Measurements from ENCODE around the gene PRKAR2A.
"Not testable (repeated sequence)": the region's sequence is repeated elsewhere in the genome, so short reads cannot be mapped to it uniquely, and the experiment has no call there.

The PRKAR2A gene

DNA sequence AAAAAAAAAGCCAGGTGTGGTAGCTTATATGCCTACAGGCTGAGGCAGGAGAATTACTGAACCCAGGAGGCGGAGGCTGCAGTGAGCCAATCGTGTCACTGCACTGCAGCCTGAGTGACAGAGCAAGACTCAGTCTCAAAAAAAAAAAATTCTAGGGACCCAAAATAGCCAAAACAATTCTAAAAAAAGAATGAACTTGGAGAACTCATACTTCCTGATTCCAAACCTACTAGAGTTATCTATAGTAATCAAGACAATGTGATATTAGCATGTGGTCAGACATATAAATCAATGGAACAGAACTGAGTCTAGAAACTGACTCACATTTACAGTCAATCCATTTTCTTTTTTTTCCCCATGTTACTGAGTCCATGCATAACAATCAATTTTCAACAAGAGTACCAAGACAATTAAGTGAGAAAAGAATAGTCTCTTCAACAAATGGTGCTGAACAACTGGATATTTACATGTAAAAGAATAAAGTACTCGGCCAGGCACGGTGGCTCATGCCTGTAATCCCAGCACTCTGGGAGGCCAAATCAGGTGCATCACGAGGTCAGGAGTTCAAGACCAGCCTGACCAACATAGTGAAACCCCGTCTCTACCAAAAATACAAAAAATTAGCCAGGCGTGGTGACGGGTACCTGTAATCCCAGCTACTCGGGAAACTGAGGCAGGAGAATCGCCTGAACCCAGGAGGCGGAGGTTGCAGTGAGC is 11.9 kb downstream of the PRKAR2A start:
- no peak for DNase-seq (ENCODE audit: low read depth)

DNA sequence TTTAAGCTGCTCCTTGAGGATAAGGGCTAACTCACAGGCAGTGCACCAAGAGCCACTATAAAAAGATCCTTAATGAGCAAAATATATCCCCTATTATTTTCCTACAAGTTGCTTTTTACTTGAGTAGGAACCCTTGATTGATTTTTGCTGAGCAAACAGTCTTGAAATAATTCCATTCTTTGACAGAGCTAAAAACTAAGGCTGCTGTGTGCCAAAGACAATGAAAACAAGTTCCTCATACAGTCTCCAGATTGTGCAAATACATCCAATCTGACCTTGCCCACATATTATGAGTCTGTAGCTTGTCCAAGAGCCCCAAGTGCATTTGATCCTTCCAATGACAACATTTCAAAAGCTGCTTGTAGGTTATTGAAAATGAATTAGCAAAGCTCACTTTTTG is 15.0 kb downstream of the PRKAR2A start:
- DNase-seq (ENCODE audit: low read depth), result no peak

DNA sequence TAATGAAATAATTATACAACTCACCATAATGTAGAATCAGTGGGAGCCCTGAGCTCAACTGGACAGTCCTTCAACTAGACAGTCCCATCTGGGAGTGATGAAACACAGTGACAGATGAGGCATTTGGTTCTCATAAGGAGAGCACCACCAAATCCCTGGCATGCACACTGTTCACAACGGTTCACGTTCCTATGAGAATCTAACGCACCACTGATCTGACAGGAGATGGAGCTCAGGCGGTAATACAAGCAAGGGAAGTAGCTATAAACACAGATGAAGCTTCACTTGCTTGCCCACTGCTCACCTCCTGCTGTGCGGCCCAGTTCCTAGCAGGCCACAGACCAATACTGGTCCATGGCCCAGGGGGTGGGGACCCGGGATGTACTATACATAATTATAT is 17.0 kb downstream of the PRKAR2A start:
- no peak for DNase-seq (ENCODE audit: low read depth)

- not testable (repeated sequence) for DNase-seq (ENCODE audit: low read depth)
Measured at GRCh38 chr3:48829525-48829924, 18.1 kb downstream of the PRKAR2A start.

- not testable (repeated sequence) for DNase-seq (ENCODE audit: low read depth)
Measured at GRCh38 chr3:48827874-48828273, 19.8 kb downstream of the PRKAR2A start.

DNA sequence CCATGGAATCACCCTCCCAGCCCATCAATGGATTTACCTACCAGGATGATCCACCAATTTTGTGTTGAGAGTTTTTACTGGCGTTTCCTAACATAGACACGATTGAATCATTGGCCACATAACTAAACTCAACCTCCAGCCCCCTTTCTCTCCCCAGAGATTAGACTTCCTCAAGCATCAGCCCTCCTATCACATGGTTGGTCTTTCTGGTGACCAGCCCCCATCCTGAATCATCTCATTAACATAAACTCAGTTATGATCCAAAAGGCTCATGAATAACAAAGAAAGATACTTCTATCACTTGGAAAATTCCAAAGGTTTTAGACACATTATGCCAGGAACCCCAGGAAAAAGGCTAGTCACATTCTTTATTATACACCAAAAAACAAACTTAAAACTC is 21.2 kb downstream of the PRKAR2A start:
- no peak for DNase-seq (ENCODE audit: low read depth)

- no peak for DNase-seq (ENCODE audit: low read depth)
Measured at GRCh38 chr3:48820612-48821324, 26.9 kb downstream of the PRKAR2A start.

- no peak for DNase-seq (ENCODE audit: low read depth)
Measured at GRCh38 chr3:48819234-48820221, 28.1 kb downstream of the PRKAR2A start.

- no peak for DNase-seq (ENCODE audit: low read depth)
Measured at GRCh38 chr3:48811524-48811923, 36.1 kb downstream of the PRKAR2A start.

GRCh38 chr3:48804930-48805329 is 42.7 kb downstream of the PRKAR2A start:
- DNase-seq (ENCODE audit: low read depth), result no peak

GRCh38 chr3:48800831-48801230 is 46.8 kb downstream of the PRKAR2A start:
- DNase-seq (ENCODE audit: low read depth), result not testable (repeated sequence)

DNA sequence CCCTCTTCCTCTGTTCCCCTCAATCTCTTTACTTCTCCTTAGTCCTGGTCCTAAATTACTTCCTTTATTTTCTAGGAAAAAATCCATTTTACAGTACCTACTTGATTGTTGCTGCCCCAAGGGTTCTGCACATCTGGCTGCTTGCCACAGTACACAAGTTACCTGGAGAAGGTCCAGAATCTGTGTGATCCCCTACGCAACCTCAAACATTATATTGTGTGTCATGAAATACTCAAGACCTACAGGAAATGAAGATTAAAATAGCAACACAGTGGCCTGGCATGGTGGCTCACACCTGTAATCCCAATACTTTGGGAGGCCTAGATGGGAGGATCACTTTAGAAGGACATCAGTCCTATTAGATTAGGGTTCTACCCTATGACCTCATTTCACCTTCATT is 48.7 kb downstream of the PRKAR2A start:
- no peak for DNase-seq (ENCODE audit: low read depth)

DNA sequence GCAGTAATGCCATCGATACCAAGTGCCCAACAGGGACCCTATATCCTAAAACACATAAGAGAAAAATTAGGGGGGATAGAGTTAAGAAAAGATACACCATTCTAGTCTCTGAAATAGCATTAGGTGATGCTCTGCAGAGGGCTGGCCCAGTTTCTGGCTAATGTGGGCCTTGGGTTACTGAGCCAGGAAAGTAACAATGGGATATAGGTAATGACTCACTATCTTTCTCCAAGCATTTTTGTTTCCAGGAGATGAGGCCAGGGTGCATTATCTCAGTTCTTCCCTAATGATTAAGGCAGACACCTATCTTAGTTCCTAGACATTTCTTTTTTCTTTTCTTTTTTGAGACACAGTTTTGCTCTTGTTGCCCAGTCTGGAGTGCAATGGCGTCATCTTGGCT is 50.0 kb downstream of the PRKAR2A start:
- no peak for DNase-seq (ENCODE audit: low read depth)

DNA sequence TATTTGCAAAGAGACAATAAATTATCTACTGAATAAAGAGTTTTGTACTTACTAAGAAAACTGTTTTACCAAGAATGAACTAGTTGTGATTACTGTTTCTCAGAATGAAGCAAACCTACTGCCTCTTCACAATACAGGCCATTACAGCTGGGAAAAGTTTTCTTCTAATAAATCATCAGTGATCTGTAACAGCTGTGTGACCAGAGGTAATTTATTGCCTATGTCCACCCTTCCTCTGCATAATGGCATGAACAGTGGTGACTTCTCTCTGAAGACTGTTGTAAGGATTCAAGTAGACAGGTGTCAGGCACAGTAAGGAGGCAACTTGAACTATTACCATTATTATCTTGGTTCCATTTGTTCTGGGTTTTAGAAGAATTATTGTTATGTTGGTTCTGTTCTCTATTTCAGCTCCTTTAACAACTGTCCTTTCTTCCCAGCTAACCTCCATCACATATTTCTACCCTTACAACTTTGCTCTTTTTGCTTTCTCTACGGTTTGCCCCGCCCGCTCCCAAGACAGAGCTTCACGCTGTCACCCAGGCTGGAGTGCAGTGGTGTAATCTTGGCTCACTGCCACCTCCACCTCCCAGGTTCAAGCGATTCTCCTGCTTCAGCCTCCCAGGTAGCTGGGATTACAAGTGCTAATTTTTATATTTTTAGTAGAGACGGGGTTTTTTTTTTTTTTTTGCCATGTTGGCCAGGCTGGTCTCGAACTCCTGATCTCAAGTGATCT is 51.5 kb downstream of the PRKAR2A start:
- no peak for DNase-seq (ENCODE audit: low read depth)

DNA sequence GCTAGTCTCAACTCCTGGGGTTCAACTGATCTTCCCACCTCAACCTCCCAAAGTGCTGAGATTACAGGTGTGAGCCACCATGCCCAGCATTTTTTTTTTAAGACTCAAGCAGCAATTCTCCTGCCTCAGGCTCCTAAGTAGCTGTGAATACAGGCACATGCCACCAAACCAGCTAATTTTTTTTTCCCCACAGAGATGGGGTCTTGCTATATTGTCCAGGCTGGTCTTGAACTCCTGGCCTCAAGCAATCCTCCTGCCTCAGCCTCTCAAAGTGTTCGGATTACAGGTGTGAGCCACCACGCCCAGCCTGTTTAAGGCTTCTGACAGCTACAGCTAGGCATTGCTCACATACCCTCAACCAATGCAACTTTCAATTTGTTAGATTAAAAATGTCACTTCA is 54.2 kb downstream of the PRKAR2A start:
- not testable (repeated sequence) for DNase-seq (ENCODE audit: low read depth)

DNA sequence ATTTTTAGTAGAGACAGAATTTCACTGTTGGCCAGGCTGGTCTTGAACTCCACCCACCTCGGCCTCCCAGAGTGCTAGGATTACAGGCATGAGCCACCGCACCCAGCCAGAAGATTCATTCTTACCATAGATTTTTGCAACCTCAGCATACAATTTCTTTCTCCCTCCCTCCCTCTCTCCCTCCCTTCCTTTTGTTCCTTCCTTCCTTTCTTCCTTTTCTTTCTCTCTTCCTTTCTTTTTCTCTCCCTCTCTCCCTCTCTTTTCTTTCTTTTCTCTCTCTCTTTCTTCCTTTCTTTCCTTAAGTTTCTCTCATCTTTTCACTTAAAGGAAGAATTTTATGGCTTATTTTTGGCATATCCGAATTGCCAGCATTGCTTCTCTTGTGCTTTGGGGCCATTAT is 58.0 kb downstream of the PRKAR2A start:
- no peak for DNase-seq (ENCODE audit: low read depth)

DNA sequence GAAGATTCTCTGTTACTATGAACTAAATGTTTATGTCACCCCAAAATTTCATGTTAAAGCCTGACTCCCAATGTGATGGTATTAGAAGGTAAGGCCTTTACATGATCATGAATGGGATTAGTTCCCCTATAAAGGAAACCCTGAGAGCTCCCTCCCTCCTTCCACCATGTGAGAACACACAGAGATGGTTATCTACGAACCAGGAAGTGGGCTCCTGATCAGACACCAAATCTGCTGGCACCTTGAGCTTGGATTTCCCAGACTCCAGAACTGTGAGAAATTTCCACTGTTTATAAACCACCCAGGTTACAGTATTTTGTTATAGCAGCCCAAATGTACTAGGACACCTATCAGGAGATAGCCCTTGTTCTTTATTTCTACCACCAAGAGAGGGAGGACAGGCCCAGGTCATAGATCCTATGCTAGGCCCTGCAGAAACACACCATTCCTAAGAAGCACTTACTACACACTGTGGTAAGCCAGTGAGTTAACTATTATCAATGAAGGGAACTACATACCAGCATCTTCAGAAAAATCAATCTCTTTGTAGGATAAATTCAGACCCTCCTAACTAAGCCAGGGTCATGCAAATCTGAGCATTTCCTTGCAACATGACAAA is 59.0 kb downstream of the PRKAR2A start:
- DNase-seq (ENCODE audit: low read depth), result no peak

- no peak for DNase-seq (ENCODE audit: low read depth)
Measured at GRCh38 chr3:48784426-48785120, 63.1 kb downstream of the PRKAR2A start.

DNA sequence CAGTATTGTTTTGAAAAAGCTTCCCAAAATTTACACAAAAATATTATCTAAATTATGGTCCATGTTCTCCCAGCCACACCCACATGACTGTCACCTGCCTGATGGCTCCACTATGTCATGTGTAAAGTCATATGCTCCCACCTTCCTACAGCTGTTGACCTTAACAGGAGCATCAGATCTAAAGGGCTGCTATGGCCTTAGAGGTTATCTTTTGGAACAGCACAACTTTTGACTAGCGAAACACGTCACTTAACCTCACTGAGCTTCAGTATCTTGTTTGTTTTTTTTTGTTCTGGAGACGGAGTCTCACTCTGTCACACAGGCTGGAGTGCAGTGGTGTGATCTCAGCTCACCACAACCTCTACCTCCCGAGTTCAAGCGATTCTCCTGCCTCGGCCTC is 64.4 kb downstream of the PRKAR2A start:
- no peak for DNase-seq (ENCODE audit: low read depth)

DNA sequence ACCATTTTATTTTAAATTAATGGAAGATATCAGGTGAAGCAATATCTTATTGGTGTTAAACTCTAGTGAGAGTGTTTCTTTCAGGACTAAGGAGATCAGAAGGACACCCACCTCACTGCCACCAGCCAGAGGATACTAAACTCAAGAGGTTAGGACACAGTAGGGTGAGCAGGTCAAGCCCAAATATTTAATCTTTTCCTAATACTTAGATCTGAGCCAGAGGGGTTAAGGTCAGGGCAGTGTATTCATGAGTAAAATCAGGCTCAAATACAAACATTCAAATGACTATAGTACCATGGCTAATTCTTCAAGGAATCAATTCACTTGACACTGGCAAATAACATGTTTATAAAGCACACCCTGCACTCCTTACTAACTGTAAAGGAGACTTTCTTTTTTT is 65.6 kb downstream of the PRKAR2A start:
- DNase-seq (ENCODE audit: low read depth), result no peak

- not testable (repeated sequence) for DNase-seq (ENCODE audit: low read depth)
Measured at GRCh38 chr3:48778565-48778964, 69.1 kb downstream of the PRKAR2A start.
